CD4-positive, alpha-beta T cell (primary cell): ENCODE data around the gene GARS1. TPM values are rescaled to one million over a fixed set of nuclear protein-coding genes. Genes with fewer than 3 reads are reported as not detected.
"Not testable (repeated sequence)": the region's sequence is repeated elsewhere in the genome, so short reads cannot be mapped to it uniquely, and the experiment has no call there.

Source experiments
- ATAC-seq: fragments of 200-7000 bp; cut with Tn5 transposase; one replicate; pipeline ENCODE4 v1.10.0; 2022; ENCODE audit warnings: mild to moderate bottlenecking; ENCODE audit not compliant: poor library complexity
- CTCF ChIA-PET: fragments of 350-600 bp; sonication (Branson Sonifier 250); formaldehyde crosslinking; loops from one replicate; lab custom pipeline; 2021; ENCODE audit warnings: antibody characterized with exemption, inconsistent platforms; lab: Charles Lee
- POLR2A ChIA-PET: fragments of 350-600 bp; sonication (Branson Sonifier 250); formaldehyde crosslinking; loops from one replicate; lab custom pipeline; 2021; ENCODE audit warnings: antibody characterized with exemption, inconsistent platforms; lab: Charles Lee
- DNase-seq, 14 experiments: peaks; one replicate each; pipeline ENCODE4 v3.0.0-alpha.2; 2013 to 2020; ENCODE audit warnings: mixed read lengths in 2 of 14
- H3K27ac ChIP-seq, 2 donors: one replicate each; pipeline versions ENCODE4 v1.5.1 to v1.7.0; 2013; ENCODE audit warnings: low read length in 2 of 2, low read depth in 1 of 2, mild to moderate bottlenecking in 1 of 2
- H3K27me3 ChIP-seq, 2 experiments: 1 replicate in 1 of 2; 2 replicates in 1 of 2; pipeline versions ENCODE4 v1.6.1 to v1.7.0; 2013; ENCODE audit warnings: low read length in 2 of 2, control low read depth in 1 of 2, mild to moderate bottlenecking in 1 of 2, moderate library complexity in 1 of 2; ENCODE audit not compliant: insufficient read depth in 2 of 2, control insufficient read depth in 1 of 2
- H3K36me3 ChIP-seq: one replicate; pipeline ENCODE4 v1.6.1; 2013; ENCODE audit warnings: low read length, control low read depth; ENCODE audit not compliant: insufficient read depth
- H3K4me1 ChIP-seq: one replicate; pipeline ENCODE4 v1.6.1; 2013; ENCODE audit warnings: low read length, control low read depth; ENCODE audit not compliant: insufficient read depth
- H3K4me3 ChIP-seq: one replicate; pipeline ENCODE4 v1.5.1; 2013; ENCODE audit warnings: mild to moderate bottlenecking, low read length, moderate library complexity
- H3K9me3 ChIP-seq, 2 experiments: 1 replicate in 1 of 2; 2 replicates in 1 of 2; pipeline versions ENCODE4 v1.6.1 to v1.7.0; 2013; ENCODE audit warnings: low read length in 2 of 2, mild to moderate bottlenecking in 2 of 2, control low read depth in 1 of 2, moderate library complexity in 1 of 2; ENCODE audit not compliant: control insufficient read depth in 1 of 2, insufficient read depth in 1 of 2
- H3K27ac Mint-ChIP-seq: one replicate; pipeline ENCODE4 v1.8.0; 2020; ENCODE audit warnings: mixed read lengths
- H3K27me3 Mint-ChIP-seq: one replicate; pipeline ENCODE4 v1.8.0; 2021; ENCODE audit warnings: mixed read lengths
- H3K36me3 Mint-ChIP-seq: one replicate; pipeline ENCODE4 v1.8.0; 2021; ENCODE audit warnings: low read depth, mixed read lengths
- H3K4me1 Mint-ChIP-seq: one replicate; pipeline ENCODE4 v1.8.0; 2021; ENCODE audit warnings: low read depth, mixed read lengths
- H3K4me3 Mint-ChIP-seq: one replicate; pipeline ENCODE4 v1.8.0; 2020; ENCODE audit warnings: mild to moderate bottlenecking, mixed read lengths
- H3K9me3 Mint-ChIP-seq: one replicate; pipeline ENCODE4 v1.8.0; 2020; ENCODE audit warnings: mixed read lengths
- CTCF ChIP-seq: fragments of 200-600 bp; IDR thresholded peaks from one replicate; pipeline ENCODE4 v1.8.0; 2022; ENCODE audit warnings: antibody characterized with exemption, mild to moderate bottlenecking
- intact Hi-C, 2 experiments: fragments of 100-400 bp; cut with DNase I in 1 of 2; cut with micrococcal nuclease in 1 of 2; formaldehyde crosslinking; loops; one replicate each; pipeline versions ENCODE4 v1.15.1 to v1.9.0; 2023 to 2025; cut with DNase I, micrococcal nuclease
- total RNA-seq, 174 experiments: library from RNA in 2 of 174; stranded (reverse) in 2 of 174; gene quantifications; one replicate each; pipeline ENCODE4 v1.2.3 and lab custom pipeline; 2021 to 2026

The GARS1 gene
- total RNA-seq, 2 experiments from 2014 or later = 127 to 132 TPM

- POLR2A ChIA-PET = interaction anchor here (0.6 kb wide), 1 partner anchor 29 kb away, joined by 3 read pairs; no protein-coding TSS in a partner anchor
- Histone ChIP-seq H3K9me3 (no peaks in the 10 kb centered on the region), H3K36me3 (peaks cover 44% of the 10 kb centered on the region), H3K4me3 (no peak overlapping the region), H3K27me3 (no peaks in the 10 kb centered on the region), H3K27ac (no peak overlapping the region), H3K4me1 (no peaks in the 10 kb centered on the region)
- no peaks in the 10 kb centered on the region for H3K27me3 Mint-ChIP-seq
- no peak for DNase-seq
- H3K27ac Mint-ChIP-seq = no peak overlapping the region
- H3K9me3 Mint-ChIP-seq = no peaks in the 10 kb centered on the region
- intact Hi-C loops = no loop called here
- peaks cover 21% of the 10 kb centered on the region for H3K4me1 Mint-ChIP-seq
- ATAC-seq = no peak
- no peak overlapping the region for H3K4me3 Mint-ChIP-seq
- CTCF ChIA-PET = no interaction called here
- H3K36me3 Mint-ChIP-seq = peaks cover 69% of the 10 kb centered on the region
- no peak for TF ChIP-seq CTCF
Measured at GRCh38 chr7:30585675-30586074, 9.0 kb upstream of the GARS1 start.

GRCh38 chr7:30587547-30587946 lies 7.1 kb upstream of the GARS1 start:
- H3K27me3 ChIP-seq, H3K27ac Mint-ChIP-seq, H3K4me3 ChIP-seq, POLR2A ChIA-PET, H3K4me1 ChIP-seq, DNase-seq, H3K27ac ChIP-seq, H3K9me3 ChIP-seq, CTCF ChIA-PET, H3K4me3 Mint-ChIP-seq, H3K27me3 Mint-ChIP-seq, intact Hi-C loops, ATAC-seq, H3K9me3 Mint-ChIP-seq: not testable (repeated sequence)
- H3K4me1 Mint-ChIP-seq = peaks cover 40% of the 10 kb centered on the region
- peaks cover 52% of the 10 kb centered on the region for H3K36me3 Mint-ChIP-seq
- peaks cover 28% of the 10 kb centered on the region for H3K36me3 ChIP-seq

GRCh38 chr7:30589111-30589510 lies 5.6 kb upstream of the GARS1 start:
- Mint-ChIP-seq H3K4me3 (no peak overlapping the region), H3K27me3 (no peaks in the 10 kb centered on the region), H3K9me3 (no peaks in the 10 kb centered on the region), H3K27ac (no peak overlapping the region), H3K36me3 (peaks cover 41% of the 10 kb centered on the region), H3K4me1 (peaks cover 55% of the 10 kb centered on the region)
- Histone ChIP-seq H3K27ac (no peak overlapping the region), H3K4me1 (peaks cover 13% of the 10 kb centered on the region), H3K36me3 (peaks cover 15% of the 10 kb centered on the region), H3K4me3 (no peak overlapping the region), H3K9me3 (no peaks in the 10 kb centered on the region), H3K27me3 (no peaks in the 10 kb centered on the region)
- ChIA-PET POLR2A (no interaction called here), CTCF (no interaction called here)
- no peak for DNase-seq
- no peak for TF ChIP-seq CTCF
- ATAC-seq = no peak
- intact Hi-C loops = no loop called here

GRCh38 chr7:30594048-30594539 lies 584 bp upstream of the GARS1 start:
- peaks cover 91% of the 10 kb centered on the region for H3K4me1 Mint-ChIP-seq
- CTCF ChIA-PET = no interaction called here
- Histone ChIP-seq H3K9me3 (no peaks in the 10 kb centered on the region), H3K27me3 (no peaks in the 10 kb centered on the region), H3K4me3 (peak overlapping the region; percentile 85), H3K4me1 (peaks cover 28% of the 10 kb centered on the region), H3K27ac (peak overlapping the region; percentile 88 to 90), H3K36me3 (peaks cover 7% of the 10 kb centered on the region)
- peaks cover 48% of the 10 kb centered on the region for H3K36me3 Mint-ChIP-seq
- POLR2A ChIA-PET = interaction anchor here (0.5 to 1.7 kb wide), 13 partner anchors 9 to 567 kb away, joined by 3 to 12 read pairs (median 4); partner anchors contain the start of genes FKBP14, MTURN, NOD1 and ZNRF2
- peak overlapping the region; percentile 99 for H3K4me3 Mint-ChIP-seq
- peak in 9 of 14 experiments; percentile 5 to 44 (median 18) for DNase-seq
- ATAC-seq = peak; percentile 21
- intact Hi-C loops = loop anchor here (2.0 to 10.0 kb wide), 4 partner anchors 89 to 1901 kb away; partner anchors contain the start of genes AVL9 (in 1 of the 2), GGCT (in 1 of the 2) and LSM5 (in 1 of the 2)
- no peaks in the 10 kb centered on the region for H3K9me3 Mint-ChIP-seq
- no peak for TF ChIP-seq CTCF
- peak overlapping the region; percentile 100 for H3K27ac Mint-ChIP-seq
- H3K27me3 Mint-ChIP-seq = no peaks in the 10 kb centered on the region
